SK-N-SH (cell line): ENCODE measurements around the gene RDH16. TPM values are rescaled to one million over a fixed set of nuclear protein-coding genes. Genes with fewer than 3 reads are reported as not detected.
"Not testable (repeated sequence)": the region's sequence is repeated elsewhere in the genome, so short reads cannot be mapped to it uniquely, and the experiment has no call there.

Experiments
- CTCF ChIA-PET: fragments of 300-600, 350-600 bp; formaldehyde crosslinking; extraction: SDS; loops from one replicate; lab custom pipeline; 2021; lab: Yijun Ruan, JAX
- POLR2A ChIA-PET: fragments of 350-600 bp; sonication (Branson Sonifier 250); formaldehyde crosslinking; extraction: SDS; loops from one replicate; lab custom pipeline; 2020; ENCODE audit warnings: antibody characterized with exemption, inconsistent platforms; lab: Yijun Ruan, JAX
- DNase-seq: peaks from one replicate; pipeline ENCODE4 v3.0.0; 2012
- H2AFZ ChIP-seq: fragments of 200-600 bp; sonication (generic); 2 replicates; pipeline ENCODE4 v1.8.1; 2016; ENCODE audit warnings: antibody characterized with exemption, mild to moderate bottlenecking, low read depth
- H3F3A ChIP-seq: fragments of 200-600 bp; sonication (generic); replicated peaks from 2 replicates; pipeline ENCODE3; 2016; ENCODE audit warnings: antibody characterized with exemption, mild to moderate bottlenecking; ENCODE audit not compliant: insufficient read depth
- H3K27ac ChIP-seq, 2 experiments: fragments of 200-500 bp in 1 of 2; fragments of 200-600 bp in 1 of 2; sonication (Bioruptor generic) in 1 of 2; sonication (generic), shearing (Covaris generic) in 1 of 2; 2 replicates each; pipeline versions ENCODE4 v1.5.1 to v1.6.1; 2014 to 2016; ENCODE audit warnings: low read depth in 2 of 2, inconsistent platforms in 1 of 2, low read length in 1 of 2, mild to moderate bottlenecking in 1 of 2, mixed read lengths in 1 of 2
- H3K27me3 ChIP-seq: fragments of 200-600 bp; sonication (generic), shearing (Covaris generic); 2 replicates; pipeline ENCODE4 v1.6.1; 2016; ENCODE audit warnings: mixed run types; ENCODE audit not compliant: insufficient read depth
- H3K36me3 ChIP-seq, 2 experiments: fragments of 200-500 bp in 1 of 2; fragments of 200-600 bp in 1 of 2; sonication (Bioruptor generic) in 1 of 2; sonication (generic) in 1 of 2; replicated peaks in 1 of 2; 2 replicates each; pipeline versions ENCODE3 to v1.5.1; 2014 to 2016; ENCODE audit warnings: low read length in 1 of 2, mild to moderate bottlenecking in 1 of 2; ENCODE audit not compliant: insufficient read depth in 2 of 2, control insufficient read depth in 1 of 2
- H3K4me1 ChIP-seq, 2 experiments: fragments of 200-500 bp in 1 of 2; fragments of 200-600 bp in 1 of 2; sonication (Bioruptor generic) in 1 of 2; sonication (generic), shearing (Covaris generic) in 1 of 2; 2 replicates each; pipeline versions ENCODE4 v1.5.1 to v1.6.1; 2014 to 2016; ENCODE audit warnings: low read depth in 1 of 2, low read length in 1 of 2, mixed run types in 1 of 2; ENCODE audit not compliant: insufficient read depth in 2 of 2, control insufficient read depth in 1 of 2
- H3K4me2 ChIP-seq: fragments of 200-600 bp; sonication (generic), shearing (Covaris generic); 2 replicates; pipeline ENCODE4 v1.6.1; 2017; ENCODE audit warnings: mixed run types
- H3K4me3 ChIP-seq, 2 experiments: fragments of 200-500 bp in 1 of 2; fragments of 200-600 bp in 1 of 2; sonication (Bioruptor generic) in 1 of 2; sonication (generic), shearing (Covaris generic) in 1 of 2; 2 replicates each; pipeline versions ENCODE4 v1.5.1 to v1.8.1; 2014 to 2016; ENCODE audit warnings: low read depth in 2 of 2, inconsistent platforms in 1 of 2, low read length in 1 of 2, mild to moderate bottlenecking in 1 of 2, mixed read lengths in 1 of 2, moderate library complexity in 1 of 2
- H3K79me2 ChIP-seq: fragments of 200-600 bp; sonication (generic); 2 replicates; pipeline ENCODE4 v1.8.1; 2017; ENCODE audit warnings: mild to moderate bottlenecking; ENCODE audit not compliant: insufficient read depth
- H3K9ac ChIP-seq: fragments of 200-600 bp; sonication (generic); 2 replicates; pipeline ENCODE4 v1.6.1; 2017; ENCODE audit warnings: mixed run types
- H3K9me2 ChIP-seq: fragments of 200-600 bp; sonication (generic); 2 replicates; pipeline ENCODE4 v1.6.1; 2017; ENCODE audit warnings: mixed run types
- H3K9me3 ChIP-seq: fragments of 200-600 bp; sonication (generic); 2 replicates; pipeline ENCODE4 v1.6.1; 2017; ENCODE audit warnings: mixed run types, mild to moderate bottlenecking, moderate library complexity
- H4K20me1 ChIP-seq: fragments of 200-600 bp; sonication (generic); 2 replicates; pipeline ENCODE4 v1.6.1; 2017; ENCODE audit warnings: mild to moderate bottlenecking, mixed run types; ENCODE audit not compliant: insufficient read depth
- FOXM1 ChIP-seq: IDR thresholded peaks from 2 replicates; pipeline ENCODE4 v1.4.0; 2012; ENCODE audit warnings: low read depth, mild to moderate bottlenecking
- IRF3 ChIP-seq: fragments of 150-350 bp; IDR thresholded peaks from 2 replicates; pipeline ENCODE4 v1.6.1; 2016; ENCODE audit warnings: mild to moderate bottlenecking, low read depth, low read length
- JUND ChIP-seq: IDR thresholded peaks from 2 replicates; pipeline ENCODE4 v1.4.0; 2012
- MEF2A ChIP-seq: IDR thresholded peaks from 2 replicates; pipeline ENCODE4 v1.4.0; 2012; ENCODE audit warnings: low read depth, borderline replicate concordance
- MXI1 ChIP-seq: IDR thresholded peaks from 2 replicates; pipeline ENCODE4 v1.6.1; 2012; ENCODE audit warnings: mild to moderate bottlenecking, low read depth, low read length, improper control_type of control experiment
- NRF1 ChIP-seq: IDR thresholded peaks from 2 replicates; pipeline ENCODE4 v1.6.1; 2012; ENCODE audit warnings: low read depth, mild to moderate bottlenecking, low read length
- POLR2AphosphoS5 ChIP-seq: IDR thresholded peaks from 2 replicates; pipeline ENCODE4 v1.6.1; 2012; ENCODE audit warnings: low read depth, low read length
- RAD21 ChIP-seq: IDR thresholded peaks from 2 replicates; pipeline ENCODE4 v1.6.1; 2012; ENCODE audit warnings: mild to moderate bottlenecking, low read length
- RCOR1 ChIP-seq: fragments of 150-350 bp; IDR thresholded peaks from 2 replicates; pipeline ENCODE4 v1.6.1; 2017; ENCODE audit warnings: antibody characterized with exemption, low read length
- RFX5 ChIP-seq: IDR thresholded peaks from 2 replicates; pipeline ENCODE4 v1.6.1; 2012; ENCODE audit warnings: mild to moderate bottlenecking, improper control_type of control experiment, low read length
- TAF1 ChIP-seq: IDR thresholded peaks from 2 replicates; pipeline ENCODE4 v1.6.1; 2012; ENCODE audit warnings: low read depth, mild to moderate bottlenecking, low read length, moderate library complexity, borderline replicate concordance
- TEAD4 ChIP-seq: IDR thresholded peaks from 2 replicates; pipeline ENCODE4 v1.4.0; 2012; ENCODE audit warnings: mild to moderate bottlenecking, borderline replicate concordance; ENCODE audit not compliant: insufficient read depth
- YY1 ChIP-seq: IDR thresholded peaks from 2 replicates; pipeline ENCODE4 v1.4.0; 2012; ENCODE audit warnings: low read depth, mild to moderate bottlenecking
- WGBS: methylation state at CpG from one replicate; pipeline ENCODE4 v1.1.6; 2017; ENCODE audit warnings: low lambda C conversion rate; 5-methylcytosine and 5-hydroxymethylcytosine counted together
- polyA plus RNA-seq, 3 experiments: library from polyadenylated mRNA; depleted of rRNA; stranded (reverse); fragments of >200 nt; gene quantifications; 2 replicates each; pipeline ENCODE4 v1.2.3, GENCODE V29; 2012
- TF ChIP-seq, protein P1 (sequence below): IDR thresholded peaks from 2 replicates; pipeline ENCODE4 v1.4.0; 2012; ENCODE audit warnings: low read depth, borderline replicate concordance
- TF ChIP-seq, protein P2 (sequence below): IDR thresholded peaks from 2 replicates; pipeline ENCODE4 v1.4.0; 2012; ENCODE audit warnings: low read depth

RDH16 gene
- polyA plus RNA-seq, 1 of the 3 experiments (the other 2 are of a cell fraction): 0.12 TPM

DNA sequence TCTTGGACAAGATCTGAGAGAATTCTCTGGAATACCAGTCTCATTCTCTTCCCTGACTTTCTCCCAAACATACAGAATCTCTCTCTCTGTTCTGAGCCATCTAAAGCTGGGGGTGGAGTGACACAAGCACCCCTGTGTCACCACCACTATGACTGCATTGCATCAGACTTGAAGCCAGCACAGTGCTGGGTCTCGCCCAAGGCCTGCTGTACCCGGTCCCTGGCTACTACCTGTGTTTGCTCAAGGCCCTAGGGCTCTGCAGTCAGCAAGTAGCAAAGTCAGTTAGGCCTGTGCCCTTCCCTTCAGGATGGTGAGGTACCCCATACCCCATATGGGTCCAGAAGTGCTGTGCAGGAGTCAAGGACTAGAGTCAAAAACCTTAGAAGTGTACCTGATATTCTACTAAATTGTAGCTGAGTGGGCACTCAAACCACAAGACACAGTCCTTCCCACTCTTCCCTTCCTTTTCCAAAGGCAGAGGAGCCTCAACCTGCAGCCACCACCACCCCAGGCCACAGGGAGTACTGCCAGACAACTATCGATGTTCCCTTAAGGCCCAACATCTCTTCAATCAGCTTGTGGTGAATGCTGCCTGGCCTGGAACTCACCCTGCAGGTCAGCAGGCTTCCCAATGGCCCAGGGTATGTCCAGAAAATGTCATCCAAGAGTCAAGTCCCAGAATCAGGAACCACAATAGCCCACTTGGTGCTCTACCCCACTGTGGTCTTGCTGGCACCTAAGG is 21.2 kb upstream of the RDH16 start:
- Histone ChIP-seq H3K4me1 (no peaks in the 10 kb centered on the region), H4K20me1 (no peaks in the 10 kb centered on the region), H3K4me2 (no peak overlapping the region), H3K36me3 (no peaks in the 10 kb centered on the region), H3F3A (no peaks in the 10 kb centered on the region), H2AFZ (no peak overlapping the region), H3K79me2 (no peaks in the 10 kb centered on the region), H3K4me3 (no peak overlapping the region), H3K9me3 (no peaks in the 10 kb centered on the region), H3K9me2 (no peaks in the 10 kb centered on the region), H3K27me3 (no peaks in the 10 kb centered on the region), H3K9ac (no peak overlapping the region), H3K27ac (no peak overlapping the region)
- WGBS: 61% methylated on average over 3 of the region's 3 CpGs
- ChIA-PET CTCF (interaction anchor here (0.8 to 1.2 kb wide), 3 partner anchors 9 to 216 kb away, joined by 3 to 5 read pairs (median 3); no protein-coding TSS in a partner anchor), POLR2A (no interaction called here)
- DNase-seq: no peak
- TF ChIP-seq, protein P1, sequence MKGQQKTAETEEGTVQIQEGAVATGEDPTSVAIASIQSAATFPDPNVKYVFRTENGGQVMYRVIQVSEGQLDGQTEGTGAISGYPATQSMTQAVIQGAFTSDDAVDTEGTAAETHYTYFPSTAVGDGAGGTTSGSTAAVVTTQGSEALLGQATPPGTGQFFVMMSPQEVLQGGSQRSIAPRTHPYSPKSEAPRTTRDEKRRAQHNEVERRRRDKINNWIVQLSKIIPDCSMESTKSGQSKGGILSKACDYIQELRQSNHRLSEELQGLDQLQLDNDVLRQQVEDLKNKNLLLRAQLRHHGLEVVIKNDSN: no peak
- TF ChIP-seq MEF2A (no peak), RAD21 (no peak), JUND (no peak), TAF1 (no peak), TEAD4 (no peak), MXI1 (no peak), NRF1 (no peak), RCOR1 (no peak), YY1 (no peak), RFX5 (no peak), POLR2AphosphoS5 (no peak), FOXM1 (no peak), IRF3 (no peak)
- TF ChIP-seq, protein P2, sequence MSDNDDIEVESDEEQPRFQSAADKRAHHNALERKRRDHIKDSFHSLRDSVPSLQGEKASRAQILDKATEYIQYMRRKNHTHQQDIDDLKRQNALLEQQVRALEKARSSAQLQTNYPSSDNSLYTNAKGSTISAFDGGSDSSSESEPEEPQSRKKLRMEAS: no peak

- H3K9me3 ChIP-seq, H4K20me1 ChIP-seq, CTCF ChIA-PET, H3K4me2 ChIP-seq, H3F3A ChIP-seq, H3K27me3 ChIP-seq, H3K4me3 ChIP-seq, DNase-seq, H3K9ac ChIP-seq, H2AFZ ChIP-seq, H3K4me1 ChIP-seq, POLR2A ChIA-PET, H3K36me3 ChIP-seq, H3K79me2 ChIP-seq, H3K27ac ChIP-seq, H3K9me2 ChIP-seq: not testable (repeated sequence)
- 19% methylated on average over 4 of the region's 4 CpGs for WGBS
Observed at GRCh38 chr12:56977361-56977760, 20.0 kb upstream of the RDH16 start.

DNA sequence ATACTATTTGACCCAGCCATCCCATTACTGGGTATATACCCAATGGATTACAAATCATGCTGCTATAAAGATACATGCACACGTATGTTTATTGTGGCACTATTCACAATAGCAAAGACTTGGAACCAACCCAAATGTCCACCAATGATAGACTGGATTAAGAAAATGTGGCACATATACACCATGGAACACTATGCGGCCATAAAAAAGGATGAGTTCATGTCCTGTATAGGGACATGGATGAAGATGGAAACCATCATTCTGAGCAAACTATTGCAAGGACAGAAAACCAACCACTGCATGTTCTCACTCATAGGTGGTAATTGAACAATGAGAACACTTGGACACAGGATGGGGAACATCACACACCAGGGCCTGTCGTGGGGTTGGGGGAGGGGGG is 16.8 kb upstream of the RDH16 start:
- H2AFZ ChIP-seq, H3K4me1 ChIP-seq, POLR2A ChIA-PET, H3F3A ChIP-seq, H3K9ac ChIP-seq, H3K79me2 ChIP-seq, H3K4me3 ChIP-seq, H3K27me3 ChIP-seq, H3K27ac ChIP-seq, H3K36me3 ChIP-seq, H4K20me1 ChIP-seq, H3K9me3 ChIP-seq, H3K9me2 ChIP-seq, DNase-seq, CTCF ChIA-PET, H3K4me2 ChIP-seq: not testable (repeated sequence)
- 27% methylated on average over 3 of the region's 3 CpGs for WGBS

GRCh38 chr12:56968910-56969309 is 11.5 kb upstream of the RDH16 start:
- H3K36me3 ChIP-seq, H3F3A ChIP-seq, H3K79me2 ChIP-seq, H2AFZ ChIP-seq, H3K9me3 ChIP-seq, H3K4me1 ChIP-seq, H3K27me3 ChIP-seq, DNase-seq, H3K9ac ChIP-seq, H4K20me1 ChIP-seq, H3K4me3 ChIP-seq, H3K27ac ChIP-seq, H3K9me2 ChIP-seq, POLR2A ChIA-PET, CTCF ChIA-PET, H3K4me2 ChIP-seq: not testable (repeated sequence)
- WGBS: 22% methylated on average over 6 of the region's 6 CpGs
